NCI-H1105 (cell line): Measurements from ENCODE around the gene SELENON.

Experiments
- DNase-seq: peaks from one replicate; lab custom pipeline; 2025; lab: John Stamatoyannopoulos, UW

SELENON gene

GRCh38 chr1:25799935-25800702, at the start of gene SELENON:
Gene SELENON, plus strand, starts transcription at chr1:25800193. Its CDS starts 38 bp downstream, at chr1:25800231.
- DNase-seq, result peak; percentile 54

- no peak for DNase-seq
These were observed 48.9 kb upstream of the SELENON start for GRCh38 chr1:25750923-25751605.

- no peak for DNase-seq
These were observed 45.4 kb upstream of the SELENON start for GRCh38 chr1:25754470-25755181.

GRCh38 chr1:25755475-25756125, 44.4 kb upstream of the SELENON start:
- no peak for DNase-seq

GRCh38 chr1:25756215-25756614, 43.8 kb upstream of the SELENON start:
- DNase-seq, result no peak

GRCh38 chr1:25757151-25757845, 42.7 kb upstream of the SELENON start:
- no peak for DNase-seq

- no peak for DNase-seq
These were observed 42.2 kb upstream of the SELENON start for GRCh38 chr1:25757846-25758185.

GRCh38 chr1:25758466-25759070, 41.4 kb upstream of the SELENON start:
- DNase-seq, result no peak

GRCh38 chr1:25760122-25760719, 39.8 kb upstream of the SELENON start:
- no peak for DNase-seq

- DNase-seq, result no peak
These were observed 39.1 kb upstream of the SELENON start for GRCh38 chr1:25760871-25761270.

GRCh38 chr1:25763493-25763892, 36.5 kb upstream of the SELENON start:
- DNase-seq, result no peak

- DNase-seq, result no peak
These were observed 34.7 kb upstream of the SELENON start for GRCh38 chr1:25765136-25765922.

GRCh38 chr1:25765923-25766589, 33.9 kb upstream of the SELENON start:
- DNase-seq, result peak; percentile 74

- DNase-seq, result peak; percentile 76
These were observed 33.1 kb upstream of the SELENON start for GRCh38 chr1:25766721-25767436.

GRCh38 chr1:25767437-25767770, 32.6 kb upstream of the SELENON start:
- no peak for DNase-seq

- DNase-seq, result no peak
These were observed 31.0 kb upstream of the SELENON start for GRCh38 chr1:25768999-25769398.

GRCh38 chr1:25769625-25770383, 30.2 kb upstream of the SELENON start:
- DNase-seq, result no peak

GRCh38 chr1:25770541-25771220, 29.3 kb upstream of the SELENON start:
- no peak for DNase-seq
